ENCODE data around the gene ENTPD6. TPM values are rescaled to one million over a fixed set of nuclear protein-coding genes. Genes with fewer than 3 reads are reported as not detected.

Gene ENTPD6
- total RNA-seq: 54.0 and 57.4 TPM in 2 replicates

DNA sequence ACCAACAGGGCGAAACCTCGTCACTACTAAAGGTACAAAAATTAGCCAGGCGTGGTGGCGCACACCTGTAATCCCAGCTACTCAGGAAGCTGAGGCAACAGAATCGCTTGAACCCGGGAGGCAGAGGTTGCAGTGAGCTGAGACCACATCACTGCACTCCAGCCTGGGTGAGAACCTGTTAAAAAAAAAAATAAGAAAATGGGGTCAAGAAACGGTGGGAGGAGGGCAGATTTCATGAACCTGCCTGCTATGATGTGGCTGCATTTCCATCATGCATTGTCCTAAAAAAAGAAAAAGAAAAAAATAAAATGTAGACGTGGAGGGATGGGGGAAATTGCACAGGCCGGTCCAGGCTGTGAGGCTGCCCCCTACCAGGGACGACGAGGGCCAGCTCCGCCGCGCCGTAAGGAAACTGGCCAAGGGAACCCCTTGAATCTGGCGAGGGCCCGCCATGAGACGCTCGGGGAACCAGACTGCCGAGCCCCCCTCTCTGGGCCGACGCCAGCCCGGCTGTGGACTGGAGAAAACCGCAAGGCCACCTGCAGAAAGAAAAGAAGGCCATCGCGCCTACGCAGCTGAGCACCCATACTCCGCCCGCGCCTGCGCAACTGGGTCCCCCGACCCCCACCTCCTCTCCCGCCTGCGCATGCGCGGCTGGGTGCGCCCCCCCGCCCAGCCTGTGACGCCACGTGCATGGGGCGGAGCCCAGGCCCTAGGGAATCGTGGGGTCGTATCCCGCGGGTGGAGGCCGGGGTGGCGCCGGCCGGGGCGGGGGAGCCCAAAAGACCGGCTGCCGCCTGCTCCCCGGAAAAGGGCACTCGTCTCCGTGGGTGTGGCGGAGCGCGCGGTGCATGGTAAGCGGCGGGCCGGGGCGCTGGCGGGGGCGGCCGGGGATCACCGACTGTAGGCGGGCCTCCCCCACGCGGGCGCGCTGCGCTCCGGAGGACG is at the start of gene ENTPD6:
TSS of gene ENTPD6 (plus strand) at position 699 of the 948 bp plus-strand sequence. CDS start 10,825 bp downstream, outside the sequence.

DNA sequence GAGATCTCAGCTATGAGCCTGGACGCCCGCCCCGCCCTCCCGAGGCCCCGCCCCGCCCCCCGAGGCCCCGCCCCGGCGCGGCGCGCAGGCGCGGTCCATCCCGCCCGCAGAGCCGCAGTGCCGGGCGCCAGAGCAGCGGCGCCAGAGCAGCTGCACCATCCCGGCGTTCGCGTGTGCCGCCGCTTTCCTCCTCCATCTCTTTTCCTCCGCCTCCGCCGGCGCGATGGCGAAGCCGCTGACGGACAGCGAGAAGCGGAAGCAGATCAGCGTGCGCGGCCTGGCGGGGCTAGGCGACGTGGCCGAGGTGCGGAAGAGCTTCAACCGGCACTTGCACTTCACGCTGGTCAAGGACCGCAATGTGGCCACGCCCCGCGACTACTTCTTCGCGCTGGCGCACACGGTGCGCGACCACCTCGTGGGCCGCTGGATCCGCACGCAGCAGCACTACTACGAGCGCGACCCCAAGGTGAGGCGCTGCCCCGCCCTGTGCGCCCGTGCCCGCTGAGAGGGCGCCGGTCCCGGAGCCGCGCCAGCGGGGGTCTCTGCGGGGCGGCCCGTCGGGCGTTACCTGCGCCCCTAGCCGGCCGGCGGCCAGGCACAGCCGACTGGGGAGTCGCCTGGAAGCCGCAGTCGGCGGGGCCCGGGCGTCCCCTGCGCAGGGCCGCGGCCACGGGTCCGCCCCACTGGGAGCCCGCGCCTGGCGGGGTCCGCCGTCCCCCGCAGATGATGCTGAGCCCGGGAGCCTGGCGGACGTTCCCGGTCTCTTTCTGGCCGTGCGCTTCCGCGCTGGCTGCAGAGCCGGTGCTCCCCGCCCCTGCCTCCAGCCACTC is 52.7 kb downstream of the ENTPD6 start, which contains the start of gene PYGB:
TSS of gene PYGB (plus strand) at position 130 of the 830 bp plus-strand sequence. CDS start at position 224, 94 bp downstream.

Other genes starting within 250 kb of the ENTPD6 start
- not detected in 2 replicates for gene CST7, start 246.4 kb upstream of the ENTPD6 start, total RNA-seq
- gene APMAP, start 203.0 kb upstream of the ENTPD6 start, total RNA-seq: 75.8 and 96.0 TPM in 2 replicates
- 0.63 and 2.9 TPM in 2 replicates for gene ACSS1, start 137.6 kb upstream of the ENTPD6 start, total RNA-seq
- gene VSX1, start 113.6 kb upstream of the ENTPD6 start, total RNA-seq: not detected in 2 replicates
- 119 and 149 TPM in 2 replicates for gene PYGB, start 52.4 kb downstream of the ENTPD6 start, total RNA-seq
- gene ABHD12, start 195.1 kb downstream of the ENTPD6 start, total RNA-seq: 45.1 and 46.3 TPM in 2 replicates
- 0.52 and 1.6 TPM in 2 replicates for gene GINS1, start 212.0 kb downstream of the ENTPD6 start, total RNA-seq

All from bronchial smooth muscle cell (primary cell).